ENCODE measurements around the gene PPCS. TPM values are rescaled to one million over a fixed set of nuclear protein-coding genes. Genes with fewer than 3 reads are reported as not detected.

The PPCS gene
- total RNA-seq, 1 experiment from 2014 or later: 36.7 TPM

- DNase-seq: no peak
- H4K8ac ChIP-seq (replicated peaks; ENCODE audit: insufficient read length, low read depth, low read length): no peak overlapping the region
- no peak overlapping the region for H3K23ac ChIP-seq (ENCODE audit: insufficient read length, low read depth, low read length)
- no peak overlapping the region for H3K18ac ChIP-seq (ENCODE audit: insufficient read length, low read depth, low read length)
- H3K56ac ChIP-seq (ENCODE audit: insufficient read length, low read depth, low read length): no peak overlapping the region
- no peak overlapping the region for H2BK12ac ChIP-seq (ENCODE audit: insufficient read length, low read depth, low read length)
- no peaks in the 10 kb centered on the region; a peak in 1 of 7 replicates for H3K36me3 Mint-ChIP-seq (ENCODE audit: insufficient read depth in 1 of 3, low read depth in 3 of 3)
- no peak overlapping the region for H3K4me3 Mint-ChIP-seq
- H3K79me2 ChIP-seq (ENCODE audit: insufficient read depth, low read length): no peaks in the 10 kb centered on the region
- H3K27ac ChIP-seq (ENCODE audit: insufficient read length, low read depth, low read length): no peak overlapping the region
- H3K14ac ChIP-seq (ENCODE audit: insufficient read depth, low read length): no peak overlapping the region
- no peak overlapping the region for H4K5ac ChIP-seq (ENCODE audit: insufficient read length, low read depth, low read length)
- no peaks in the 10 kb centered on the region for H3K79me1 ChIP-seq (ENCODE audit: insufficient read depth, low read depth, low read length, poor library complexity, severe bottlenecking)
- no peaks in the 10 kb centered on the region for H3K9me3 Mint-ChIP-seq
- H3K4me2 ChIP-seq (ENCODE audit: insufficient read depth, insufficient read length, low read length): no peak overlapping the region
- no peak for TF ChIP-seq CTCF (conservative IDR thresholded peaks at IDR 0.05)
- no peaks in the 10 kb centered on the region for H3K23me2 ChIP-seq (ENCODE audit: insufficient read length, low read depth, low read length, poor library complexity, severe bottlenecking)
- no CpG with 5 or more reads among the region's 1 CpG for WGBS (ENCODE audit: extremely low coverage, insufficient read length, low lambda C conversion rate)
- no peak overlapping the region for H3T11ph ChIP-seq (ENCODE audit: low read length)
- no peaks in the 10 kb centered on the region for H3K9me3 ChIP-seq (ENCODE audit: control insufficient read depth, low read depth, low read length)
- no peak overlapping the region for H3K27ac Mint-ChIP-seq
- no peak overlapping the region for H3K4ac ChIP-seq (ENCODE audit: low read depth, low read length)
- H2BK20ac ChIP-seq (ENCODE audit: low read depth, low read length, poor library complexity, severe bottlenecking): no peak overlapping the region
- peaks cover 2% of the 10 kb centered on the region; the same call in 1 of the 2 replicates for H3K27me3 Mint-ChIP-seq (ENCODE audit: low read depth)
- no peak overlapping the region for H2AFZ ChIP-seq (ENCODE audit: low read length)
- no peak overlapping the region for H2BK120ac ChIP-seq (ENCODE audit: low read depth, low read length, poor library complexity, severe bottlenecking)
- H3K27me3 ChIP-seq (ENCODE audit: insufficient read depth, low read length): no peaks in the 10 kb centered on the region
- no peak overlapping the region for H2BK15ac ChIP-seq (ENCODE audit: low read depth, low read length)
- H3K4me1 ChIP-seq (ENCODE audit: insufficient read depth, low read length): no peaks in the 10 kb centered on the region
- H2BK5ac ChIP-seq (ENCODE audit: insufficient read length, low read length): no peak overlapping the region
- peaks cover 6 to 8% of the 10 kb centered on the region in 2 experiments for H3K4me1 Mint-ChIP-seq
- H4K91ac ChIP-seq (ENCODE audit: insufficient read length, low read depth, low read length): no peak overlapping the region
- H2AK5ac ChIP-seq (ENCODE audit: insufficient read length, low read length): no peak overlapping the region
- no peaks in the 10 kb centered on the region for H4K20me1 ChIP-seq (ENCODE audit: control insufficient read depth, insufficient read depth, insufficient read length)
- no peak overlapping the region for H3K9ac ChIP-seq (ENCODE audit: extremely low read depth, insufficient read length, low read length)
Measured at GRCh38 chr1:42450061-42450460, 6.3 kb upstream of the PPCS start.
